H9 (cell line): ENCODE measurements around the gene TADA3. TPM values are rescaled to one million over a fixed set of nuclear protein-coding genes. Genes with fewer than 3 reads are reported as not detected.

Experiments used
- DNase-seq: peaks from one replicate; pipeline ENCODE4 v3.0.0-alpha.2; 2017
- H2AFZ ChIP-seq: one replicate; pipeline ENCODE4 v1.6.1; 2013; ENCODE audit warnings: mild to moderate bottlenecking, low read length, control low read depth, moderate library complexity
- H2AK5ac ChIP-seq: 2 replicates; pipeline ENCODE4 v1.6.1; 2013; ENCODE audit warnings: low read length, control low read depth, mixed read lengths; ENCODE audit not compliant: insufficient read length
- H2BK120ac ChIP-seq: one replicate; pipeline ENCODE4 v1.6.1; 2013; ENCODE audit warnings: low read depth, mild to moderate bottlenecking, low read length, control low read depth, inconsistent platforms; ENCODE audit not compliant: poor library complexity, severe bottlenecking
- H2BK12ac ChIP-seq: 2 replicates; pipeline ENCODE4 v1.6.1; 2013; ENCODE audit warnings: low read length, control low read depth, mixed read lengths, low read depth; ENCODE audit not compliant: insufficient read length
- H2BK15ac ChIP-seq: 2 replicates; pipeline ENCODE4 v1.6.1; 2013; ENCODE audit warnings: low read depth, low read length, control low read depth
- H2BK20ac ChIP-seq: one replicate; pipeline ENCODE4 v1.6.1; 2013; ENCODE audit warnings: low read depth, mild to moderate bottlenecking, low read length, control low read depth, inconsistent platforms; ENCODE audit not compliant: poor library complexity, severe bottlenecking
- H2BK5ac ChIP-seq: 2 replicates; pipeline ENCODE4 v1.6.1; 2013; ENCODE audit warnings: low read length, control low read depth, mixed read lengths; ENCODE audit not compliant: insufficient read length
- H3K14ac ChIP-seq: 2 replicates; pipeline ENCODE4 v1.6.1; 2013; ENCODE audit warnings: low read length, control low read depth; ENCODE audit not compliant: insufficient read depth
- H3K18ac ChIP-seq: 2 replicates; pipeline ENCODE4 v1.6.1; 2013; ENCODE audit warnings: low read depth, mild to moderate bottlenecking, mixed read lengths, low read length, control low read depth; ENCODE audit not compliant: insufficient read length
- H3K23ac ChIP-seq: 2 replicates; pipeline ENCODE4 v1.6.1; 2013; ENCODE audit warnings: low read length, control low read depth, mixed read lengths, low read depth; ENCODE audit not compliant: insufficient read length
- H3K23me2 ChIP-seq: 2 replicates; pipeline ENCODE4 v1.6.1; 2013; ENCODE audit warnings: low read depth, mild to moderate bottlenecking, mixed read lengths, low read length, control low read depth; ENCODE audit not compliant: insufficient read length, poor library complexity, severe bottlenecking
- H3K27ac ChIP-seq: 2 replicates; pipeline ENCODE4 v1.5.1; 2013; ENCODE audit warnings: low read length, control low read depth, mixed read lengths, low read depth; ENCODE audit not compliant: insufficient read length
- H3K27me3 ChIP-seq: 2 replicates; pipeline ENCODE4 v1.6.1; 2013; ENCODE audit warnings: low read length, control low read depth, inconsistent platforms; ENCODE audit not compliant: insufficient read depth
- H3K4ac ChIP-seq: 2 replicates; pipeline ENCODE4 v1.6.1; 2013; ENCODE audit warnings: low read depth, mild to moderate bottlenecking, control low read depth, inconsistent platforms, low read length, moderate library complexity
- H3K4me1 ChIP-seq: 2 replicates; pipeline ENCODE4 v1.6.1; 2013; ENCODE audit warnings: low read length, control low read depth, inconsistent platforms; ENCODE audit not compliant: insufficient read depth
- H3K4me2 ChIP-seq: 2 replicates; pipeline ENCODE4 v1.6.1; 2013; ENCODE audit warnings: low read length, control low read depth, mixed read lengths; ENCODE audit not compliant: insufficient read length, insufficient read depth
- H3K56ac ChIP-seq: 2 replicates; pipeline ENCODE4 v1.6.1; 2013; ENCODE audit warnings: low read depth, mild to moderate bottlenecking, mixed read lengths, low read length, control low read depth; ENCODE audit not compliant: insufficient read length
- H3K79me1 ChIP-seq: 2 replicates; pipeline ENCODE4 v1.6.1; 2013; ENCODE audit warnings: low read depth, mild to moderate bottlenecking, moderate library complexity, low read length, control low read depth, inconsistent platforms; ENCODE audit not compliant: insufficient read depth, poor library complexity, severe bottlenecking
- H3K79me2 ChIP-seq: 2 replicates; pipeline ENCODE4 v1.6.1; 2013; ENCODE audit warnings: low read length, control low read depth, inconsistent platforms; ENCODE audit not compliant: insufficient read depth
- H3K9ac ChIP-seq: 2 replicates; pipeline ENCODE4 v1.6.1; 2013; ENCODE audit warnings: low read length, control low read depth, mixed read lengths; ENCODE audit not compliant: insufficient read length; ENCODE audit errors: extremely low read depth
- H3K9me3 ChIP-seq: one replicate; pipeline ENCODE4 v1.6.1; 2013; ENCODE audit warnings: low read depth, low read length, inconsistent platforms; ENCODE audit not compliant: control insufficient read depth
- H3T11ph ChIP-seq: one replicate; pipeline ENCODE4 v1.6.1; 2013; ENCODE audit warnings: mild to moderate bottlenecking, low read length, control low read depth, inconsistent platforms
- H4K20me1 ChIP-seq: one replicate; pipeline ENCODE4 v1.6.1; 2013; ENCODE audit not compliant: control insufficient read depth, insufficient read length, insufficient read depth
- H4K5ac ChIP-seq: 2 replicates; pipeline ENCODE4 v1.6.1; 2013; ENCODE audit warnings: low read depth, mild to moderate bottlenecking, mixed read lengths, low read length, control low read depth; ENCODE audit not compliant: insufficient read length
- H4K8ac ChIP-seq: replicated peaks from 2 replicates; pipeline ENCODE4 v1.6.1; 2013; ENCODE audit warnings: low read length, control low read depth, mixed read lengths, low read depth; ENCODE audit not compliant: insufficient read length
- H4K91ac ChIP-seq: 2 replicates; pipeline ENCODE4 v1.6.1; 2013; ENCODE audit warnings: low read depth, mild to moderate bottlenecking, moderate library complexity, mixed read lengths, low read length, control low read depth; ENCODE audit not compliant: insufficient read length
- H3K27ac Mint-ChIP-seq, 3 experiments: 2 replicates in 2 of 3; 3 replicates in 1 of 3; pipeline ENCODE4 v1.8.0; 2020 to 2021; ENCODE audit warnings: mixed read lengths in 3 of 3, mild to moderate bottlenecking in 1 of 3, moderate library complexity in 1 of 3
- H3K27me3 Mint-ChIP-seq: 2 replicates; pipeline ENCODE4 v1.8.0; 2021; ENCODE audit warnings: low read depth, mild to moderate bottlenecking, moderate library complexity, mixed read lengths
- H3K36me3 Mint-ChIP-seq, 3 experiments: 2 replicates in 2 of 3; 3 replicates in 1 of 3; pipeline ENCODE4 v1.8.0; 2020 to 2021; ENCODE audit warnings: low read depth in 3 of 3, mixed read lengths in 3 of 3; ENCODE audit not compliant: insufficient read depth in 1 of 3
- H3K4me1 Mint-ChIP-seq, 2 experiments: 2 replicates each; pipeline ENCODE4 v1.8.0; 2020; ENCODE audit warnings: mixed read lengths in 2 of 2
- H3K4me3 Mint-ChIP-seq, 2 experiments: 2 replicates in 1 of 2; 3 replicates in 1 of 2; pipeline ENCODE4 v1.8.0; 2020 to 2021; ENCODE audit warnings: mild to moderate bottlenecking in 2 of 2, mixed read lengths in 2 of 2, moderate library complexity in 1 of 2
- H3K9me3 Mint-ChIP-seq, 2 experiments: 2 replicates in 1 of 2; 3 replicates in 1 of 2; pipeline ENCODE4 v1.8.0; 2020; ENCODE audit warnings: mild to moderate bottlenecking in 2 of 2, mixed read lengths in 2 of 2, moderate library complexity in 1 of 2
- WGBS: extraction: QIAGEN DNeasy Blood & Tissue Kit; methylation state at CpG from one replicate; pipeline ENCODE4 v1.1.7; 2013; ENCODE audit warnings: missing lambda C conversion rate, low lambda C conversion rate, mixed read lengths; ENCODE audit not compliant: insufficient read length; ENCODE audit errors: extremely low coverage; 5-methylcytosine and 5-hydroxymethylcytosine counted together
- total RNA-seq: library from RNA; stranded (reverse); gene quantifications from 2 replicates; pipeline ENCODE4 v1.2.1, GENCODE V29; 2021
- TF ChIP-seq, protein P1 (sequence below): fragments of 200-600 bp; sonication (generic); conservative IDR thresholded peaks from 3 replicates; pipeline ENCODE4 v1.8.0; 2021; ENCODE audit warnings: antibody characterized with exemption, mild to moderate bottlenecking

TADA3 gene
- total RNA-seq, 1 experiment from 2014 or later, result 49.8 TPM

DNA sequence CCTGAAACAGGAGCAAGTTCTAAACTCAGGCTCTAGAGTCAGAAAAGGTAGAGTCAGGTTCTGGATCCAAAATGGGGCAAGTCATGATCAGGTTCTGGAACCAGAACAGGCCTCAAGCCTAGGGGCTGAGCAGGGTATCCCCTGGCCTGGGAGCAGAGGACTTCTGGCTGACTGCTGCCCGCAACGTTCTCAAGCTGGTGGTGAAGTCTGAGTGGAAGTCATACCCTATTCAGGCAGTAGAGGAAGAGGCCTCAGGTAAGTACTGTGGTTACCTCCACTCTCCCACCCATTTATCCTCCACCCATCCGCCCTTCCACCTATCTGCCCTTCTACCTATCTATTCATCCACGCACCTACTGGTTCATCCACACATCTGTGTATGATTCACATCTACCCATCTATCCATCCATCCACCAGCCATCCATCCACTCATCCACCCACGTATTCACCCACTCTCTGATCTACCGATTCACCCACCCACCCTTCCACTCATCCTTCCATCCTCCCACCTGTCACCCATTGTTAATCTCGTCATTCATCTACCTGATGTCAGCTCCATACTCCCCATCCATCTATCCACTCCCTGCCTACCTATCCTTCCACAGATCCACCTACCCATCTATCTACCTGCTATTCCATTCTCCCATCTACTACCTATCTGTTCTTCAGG is 26.5 kb upstream of the TADA3 start:
- H4K91ac ChIP-seq, result no peak overlapping the region
- no peak overlapping the region for H3K4me2 ChIP-seq
- H3K4me3 Mint-ChIP-seq, result no peak overlapping the region; a peak in 1 of 5 replicates
- no peak overlapping the region for H2AFZ ChIP-seq
- no peak overlapping the region for H3K27ac Mint-ChIP-seq
- TF ChIP-seq, protein P1, sequence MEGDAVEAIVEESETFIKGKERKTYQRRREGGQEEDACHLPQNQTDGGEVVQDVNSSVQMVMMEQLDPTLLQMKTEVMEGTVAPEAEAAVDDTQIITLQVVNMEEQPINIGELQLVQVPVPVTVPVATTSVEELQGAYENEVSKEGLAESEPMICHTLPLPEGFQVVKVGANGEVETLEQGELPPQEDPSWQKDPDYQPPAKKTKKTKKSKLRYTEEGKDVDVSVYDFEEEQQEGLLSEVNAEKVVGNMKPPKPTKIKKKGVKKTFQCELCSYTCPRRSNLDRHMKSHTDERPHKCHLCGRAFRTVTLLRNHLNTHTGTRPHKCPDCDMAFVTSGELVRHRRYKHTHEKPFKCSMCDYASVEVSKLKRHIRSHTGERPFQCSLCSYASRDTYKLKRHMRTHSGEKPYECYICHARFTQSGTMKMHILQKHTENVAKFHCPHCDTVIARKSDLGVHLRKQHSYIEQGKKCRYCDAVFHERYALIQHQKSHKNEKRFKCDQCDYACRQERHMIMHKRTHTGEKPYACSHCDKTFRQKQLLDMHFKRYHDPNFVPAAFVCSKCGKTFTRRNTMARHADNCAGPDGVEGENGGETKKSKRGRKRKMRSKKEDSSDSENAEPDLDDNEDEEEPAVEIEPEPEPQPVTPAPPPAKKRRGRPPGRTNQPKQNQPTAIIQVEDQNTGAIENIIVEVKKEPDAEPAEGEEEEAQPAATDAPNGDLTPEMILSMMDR, result no peak
- H3K27me3 ChIP-seq, result no peaks in the 10 kb centered on the region
- H3K79me1 ChIP-seq, result no peaks in the 10 kb centered on the region
- H2BK120ac ChIP-seq, result no peak overlapping the region
- H3K4me1 Mint-ChIP-seq, result peaks cover 7 to 10% of the 10 kb centered on the region in 2 experiments
- H3K9me3 Mint-ChIP-seq, result no peaks in the 10 kb centered on the region
- H2BK5ac ChIP-seq, result no peak overlapping the region
- H3K4me1 ChIP-seq, result no peaks in the 10 kb centered on the region
- no peak for DNase-seq
- H4K20me1 ChIP-seq, result no peaks in the 10 kb centered on the region
- H2AK5ac ChIP-seq, result no peak overlapping the region
- H3K23ac ChIP-seq, result no peak overlapping the region
- H2BK12ac ChIP-seq, result no peak overlapping the region
- H3K14ac ChIP-seq, result no peak overlapping the region
- H3K9me3 ChIP-seq, result no peaks in the 10 kb centered on the region
- H2BK20ac ChIP-seq, result no peak overlapping the region
- H3K23me2 ChIP-seq, result no peaks in the 10 kb centered on the region
- no peak overlapping the region for H3K18ac ChIP-seq
- no CpG with 5 or more reads among the region's 7 CpGs for WGBS
- no peak overlapping the region for H3K4ac ChIP-seq
- H3K56ac ChIP-seq, result no peak overlapping the region
- no peaks in the 10 kb centered on the region for H3K79me2 ChIP-seq
- no peak overlapping the region for H2BK15ac ChIP-seq
- peaks cover 4% of the 10 kb centered on the region for H3K27me3 Mint-ChIP-seq
- H3K9ac ChIP-seq, result no peak overlapping the region
- H3T11ph ChIP-seq, result no peak overlapping the region
- no peak overlapping the region for H3K27ac ChIP-seq
- H4K5ac ChIP-seq, result no peak overlapping the region
- H4K8ac ChIP-seq, result no peak overlapping the region
- H3K36me3 Mint-ChIP-seq, result no peaks in the 10 kb centered on the region; a peak in 1 of 7 replicates
